Nucleus accumbens (tissue), 56 donors: Measurements from ENCODE around the gene ENDOG.
"Not testable (repeated sequence)": the region's sequence is repeated elsewhere in the genome, so short reads cannot be mapped to it uniquely, and the experiment has no call there.

Experiments
- DNase-seq, 56 donors: peaks; one replicate each; lab custom pipeline; 2025; lab: John Stamatoyannopoulos, UW

ENDOG gene

DNA sequence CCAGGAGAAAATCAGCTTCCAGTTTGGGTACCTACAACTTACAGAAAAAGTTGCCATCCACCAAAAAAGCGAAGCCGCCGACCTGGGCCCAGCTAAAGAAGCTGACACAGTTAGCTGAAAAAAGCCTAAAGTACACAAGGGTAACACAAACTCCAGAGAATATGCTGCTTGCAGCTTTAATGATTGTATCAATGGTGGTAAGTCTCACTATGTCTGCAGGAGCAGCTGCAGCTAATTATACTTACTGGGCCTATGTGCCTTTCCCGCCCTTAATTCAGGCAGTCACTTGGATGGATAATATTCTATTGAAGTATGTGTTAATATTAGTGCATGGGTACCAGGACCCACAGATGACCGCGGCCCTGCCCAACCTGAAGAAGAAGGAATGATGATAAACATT lies 36.2 kb downstream of the ENDOG start:
- DNase-seq = not testable (repeated sequence)

DNA sequence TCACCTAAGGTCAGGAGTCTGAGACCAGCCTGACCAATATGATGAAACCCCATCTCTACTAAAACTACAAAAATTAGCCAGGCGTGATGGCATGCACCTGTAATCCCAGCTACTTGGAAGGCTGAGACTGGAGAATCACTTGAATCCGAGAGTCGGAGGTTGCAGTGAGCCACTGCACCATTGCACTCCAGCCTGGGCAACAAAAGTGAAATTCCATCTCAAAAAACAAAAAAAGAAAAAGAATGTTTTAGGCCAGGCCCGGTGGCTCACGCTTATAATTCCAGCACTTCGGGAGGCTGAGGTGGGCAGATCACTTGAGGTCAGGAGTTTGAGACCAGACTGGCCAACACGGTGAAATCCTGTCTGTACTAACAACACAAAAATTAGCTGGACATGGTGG lies 40.2 kb downstream of the ENDOG start:
- not testable (repeated sequence) for DNase-seq

DNA sequence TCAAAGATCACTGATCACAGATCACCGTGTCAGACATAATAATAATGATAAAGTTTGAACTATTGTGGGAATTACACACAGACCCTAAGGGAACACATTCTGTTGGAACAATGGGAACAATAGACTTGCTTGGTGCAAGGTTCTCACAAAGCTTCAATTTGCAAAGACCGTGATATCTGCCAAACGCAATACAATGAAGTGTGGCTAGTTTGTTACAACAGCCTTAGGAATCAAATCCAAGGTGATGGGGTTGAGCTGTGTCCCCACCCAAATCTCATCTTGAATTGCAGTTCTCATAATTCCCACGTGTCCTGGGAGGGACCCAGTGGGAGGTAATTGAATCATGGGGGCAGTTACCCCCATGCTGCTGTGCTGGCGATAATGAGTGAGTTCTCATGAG lies 42.6 kb downstream of the ENDOG start:
- DNase-seq = no peak

DNA sequence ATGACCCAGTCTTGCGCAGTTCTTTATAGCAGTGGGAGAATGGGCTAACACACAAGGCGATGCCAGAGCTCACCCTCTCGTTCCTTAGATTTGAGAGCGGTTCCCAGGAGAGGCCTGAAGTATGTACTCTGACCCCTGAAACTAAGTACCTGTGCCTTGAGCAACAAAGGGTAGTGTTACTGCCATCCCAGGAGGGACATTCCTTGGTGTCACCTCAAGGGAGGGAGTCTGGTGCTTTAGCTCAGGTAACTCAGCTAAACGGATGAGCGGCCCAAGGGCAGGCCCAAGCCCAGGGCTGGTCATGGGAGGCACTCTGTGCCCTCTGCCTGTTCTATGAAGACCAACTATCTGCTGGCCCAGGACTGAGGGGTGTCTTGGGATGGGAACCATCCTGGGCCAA lies 43.2 kb downstream of the ENDOG start:
- DNase-seq = no peak

DNA sequence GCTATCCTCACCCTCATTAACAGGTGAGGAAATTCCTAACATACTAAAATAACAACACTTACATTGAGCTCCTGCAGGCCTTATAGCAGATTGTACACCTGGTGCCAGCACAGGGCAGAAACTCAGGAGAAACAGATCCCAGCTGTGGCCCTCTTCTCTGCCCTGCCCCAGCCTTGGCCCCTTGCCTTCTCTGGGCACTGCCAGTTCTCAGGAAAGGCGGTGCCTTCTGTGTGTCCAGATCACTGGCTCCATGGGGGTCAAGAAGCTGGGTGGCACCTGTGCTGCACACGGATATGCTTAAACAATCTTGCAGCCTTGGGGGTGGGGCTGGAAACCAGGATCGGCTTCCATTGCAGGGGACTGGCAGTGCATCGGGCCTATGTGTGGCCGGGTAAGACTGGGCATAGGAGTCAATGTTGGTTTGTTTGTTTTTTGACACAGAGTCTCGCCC lies 44.1 kb downstream of the ENDOG start:
- DNase-seq = peak in 1 of 56 donors; percentile 38

DNA sequence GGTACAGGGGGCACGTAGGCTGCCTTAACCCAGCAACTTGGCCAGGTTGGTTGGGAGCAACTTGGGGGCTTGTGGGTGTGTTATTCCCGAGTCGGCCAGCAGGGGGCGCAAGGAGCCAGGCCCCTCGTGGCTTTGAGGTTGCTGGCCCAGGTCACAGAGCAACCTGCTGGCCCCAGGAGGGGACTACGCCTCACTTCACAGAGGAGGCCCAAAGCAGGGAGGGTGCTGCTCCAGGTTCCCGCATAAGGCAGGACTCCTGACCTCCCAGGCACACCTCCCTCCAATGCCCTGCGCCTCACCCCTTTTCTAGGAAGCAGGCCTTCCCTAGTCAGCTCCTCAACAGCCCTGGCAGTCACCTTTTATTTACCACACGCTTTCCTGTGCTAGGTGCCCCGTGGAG lies 45.3 kb downstream of the ENDOG start:
- peak in 40 of 56 donors; percentile 16 to 73 (median 35) for DNase-seq

DNA sequence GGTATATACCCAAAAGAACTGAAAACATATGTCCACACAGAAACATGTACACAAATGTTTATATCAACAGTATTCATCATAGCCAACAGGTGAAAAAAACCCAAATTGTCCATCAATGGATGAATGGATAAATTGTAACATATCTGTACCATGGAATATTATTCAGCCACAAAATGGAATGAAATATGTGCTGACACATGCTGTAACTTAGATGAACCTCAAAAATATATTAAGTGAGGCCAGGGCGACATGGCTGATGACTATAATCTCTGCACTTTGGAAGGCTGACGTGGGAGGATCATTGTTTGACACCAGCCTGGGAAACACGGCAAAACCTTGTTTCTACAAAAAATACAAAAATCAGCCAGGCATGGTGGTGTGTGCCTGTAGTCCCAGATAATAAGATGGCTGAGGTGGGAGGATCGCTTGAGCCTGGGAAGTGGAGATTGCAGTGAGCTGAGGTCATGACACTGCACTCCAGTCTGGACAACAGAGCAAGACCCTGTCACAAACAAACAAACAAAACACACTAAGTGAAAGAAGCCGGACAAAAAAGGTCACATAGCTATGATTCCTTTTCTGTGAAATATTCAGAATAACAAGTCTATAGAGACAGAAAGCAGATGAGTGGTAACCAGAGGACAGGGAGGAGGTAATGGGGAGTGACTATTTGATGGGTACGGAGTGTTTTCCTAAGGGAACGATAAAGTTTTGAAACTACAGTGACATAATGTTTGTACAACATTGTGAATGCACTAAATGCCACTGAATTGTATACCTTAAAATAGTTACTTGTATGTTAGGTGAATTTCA lies 52.0 kb downstream of the ENDOG start:
- DNase-seq = peak in 1 of 56 donors; percentile 12

DNA sequence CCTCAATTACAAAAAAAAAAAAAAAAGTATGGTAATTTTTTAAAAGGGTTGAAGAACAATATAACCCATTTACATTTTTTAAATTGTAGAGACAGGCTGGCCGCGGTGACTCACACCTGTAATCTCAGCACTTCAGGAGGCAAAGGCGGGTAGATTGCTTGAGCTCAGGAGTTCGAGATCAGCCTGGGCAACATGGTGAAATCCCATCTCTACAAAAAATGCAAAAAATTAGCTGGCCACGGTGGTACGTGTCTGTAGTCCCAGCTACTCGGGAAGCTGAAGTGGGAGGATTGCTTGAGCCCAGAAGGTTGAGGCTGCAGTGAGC lies 52.6 kb downstream of the ENDOG start:
- not testable (repeated sequence) for DNase-seq
